K562 (cell line): ENCODE data around the gene CYBRD1. TPM values are rescaled to one million over a fixed set of nuclear protein-coding genes. Genes with fewer than 3 reads are reported as not detected.

Source experiments
- ATAC-seq: fragments of 200-7000 bp; cut with Tn5 transposase; 3 replicates; pipeline ENCODE4 v1.9.1; 2020; ENCODE audit warnings: moderate library complexity
- BruUV-seq: library from RNA; stranded (reverse); fragments of 400-500 nt; replicated peaks from 2 replicates; lab custom pipeline; 2021; lab: Mats Ljungman, UMichigan
- CTCF ChIA-PET: fragments of 300-600 bp; formaldehyde crosslinking; extraction: SDS; loops from one replicate; lab custom pipeline; 2021; ENCODE audit warnings: low intra/inter-chr PET ratio; lab: Yijun Ruan, JAX
- POLR2A ChIA-PET: fragments of 300-600, 350-650 bp; sonication (Branson Sonifier 250); formaldehyde crosslinking; extraction: SDS; loops from one replicate; lab custom pipeline; 2021; ENCODE audit warnings: antibody characterized with exemption, inconsistent platforms; lab: Yijun Ruan, JAX
- DNase-seq, 4 experiments: peaks; one replicate each; pipeline versions ENCODE4 v3.0.0 to v3.0.0-alpha.2; 2011 to 2018; ENCODE audit warnings: low spot score in 3 of 4, mixed read lengths in 3 of 4; ENCODE audit errors: extremely low read depth in 1 of 4
- FAIRE-seq: peaks from 2 replicates; lab custom pipeline; 2011; peaks lifted over from hg19 to GRCh38; lab: Jason Lieb, UNC
- H2AFZ ChIP-seq: 2 replicates; pipeline ENCODE4 v1.6.0; 2011; ENCODE audit warnings: low read depth, low read length, control low read depth, inconsistent platforms
- H3K27ac ChIP-seq: fragments of 200-600 bp; 3 replicates; pipeline ENCODE4 v1.8.0; 2011; ENCODE audit warnings: low read depth, mild to moderate bottlenecking, control low read depth, inconsistent platforms, low read length, moderate library complexity, mixed read lengths; ENCODE audit errors: extremely low read depth
- H3K27me3 ChIP-seq, 2 experiments: fragments of 300-600 bp in 1 of 2; 2 replicates in 1 of 2; 3 replicates in 1 of 2; pipeline versions ENCODE4 v1.6.0 to v1.8.0; 2011; ENCODE audit warnings: inconsistent platforms in 2 of 2, low read length in 2 of 2, mild to moderate bottlenecking in 1 of 2, mixed read lengths in 1 of 2, moderate library complexity in 1 of 2; ENCODE audit not compliant: control insufficient read depth in 2 of 2, insufficient read depth in 2 of 2
- H3K36me3 ChIP-seq: fragments of 300-600 bp; 3 replicates; pipeline ENCODE4 v1.8.0; 2011; ENCODE audit warnings: mild to moderate bottlenecking, low read length, inconsistent platforms; ENCODE audit not compliant: control insufficient read depth, insufficient read depth
- H3K4me1 ChIP-seq, 2 experiments: fragments of 200-600 bp in 1 of 2; replicated peaks in 1 of 2; 2 replicates in 1 of 2; 3 replicates in 1 of 2; pipeline versions ENCODE4 v1.5.1 to v1.8.0; 2011; ENCODE audit warnings: inconsistent platforms in 2 of 2, low read length in 2 of 2, mild to moderate bottlenecking in 1 of 2, mixed read lengths in 1 of 2, moderate library complexity in 1 of 2; ENCODE audit not compliant: control insufficient read depth in 2 of 2, insufficient read depth in 2 of 2
- H3K4me2 ChIP-seq: 2 replicates; pipeline ENCODE4 v1.6.1; 2011; ENCODE audit warnings: low read length, control low read depth, inconsistent platforms, mixed read lengths; ENCODE audit not compliant: insufficient read depth
- H3K4me3 ChIP-seq: fragments of 200-600 bp; sonication (generic), shearing (Covaris generic); 2 replicates; pipeline ENCODE4 v1.5.1; 2016; ENCODE audit warnings: control low read depth, inconsistent platforms
- H3K79me2 ChIP-seq: fragments of 200-600 bp; 3 replicates; pipeline ENCODE4 v1.8.0; 2011; ENCODE audit warnings: low read length, inconsistent platforms; ENCODE audit not compliant: control insufficient read depth, insufficient read depth
- H3K9ac ChIP-seq, 2 experiments: 2 replicates each; pipeline versions ENCODE4 v1.6.0 to v1.6.1; 2011; ENCODE audit warnings: low read depth in 2 of 2, low read length in 2 of 2, control low read depth in 1 of 2, inconsistent platforms in 1 of 2, mild to moderate bottlenecking in 1 of 2, mixed read lengths in 1 of 2; ENCODE audit not compliant: insufficient read depth in 1 of 2
- H3K9me1 ChIP-seq: one replicate; pipeline ENCODE4 v1.6.0; 2011; ENCODE audit warnings: inconsistent platforms, mild to moderate bottlenecking, low read length, moderate library complexity; ENCODE audit not compliant: control insufficient read depth, insufficient read depth
- H3K9me3 ChIP-seq: replicated peaks from 2 replicates; pipeline ENCODE4 v1.5.1; 2011; ENCODE audit warnings: low read depth, low read length, inconsistent platforms; ENCODE audit not compliant: control insufficient read depth, insufficient read depth
- H4K20me1 ChIP-seq: replicated peaks from 2 replicates; pipeline ENCODE4 v1.6.1; 2011; ENCODE audit warnings: low read length, inconsistent platforms, mixed read lengths; ENCODE audit not compliant: control insufficient read depth, insufficient read depth
- CREM ChIP-seq: IDR thresholded peaks from 2 replicates; pipeline ENCODE4 v1.6.1; 2014; ENCODE audit warnings: antibody characterized with exemption, low read depth
- DLX4 ChIP-seq: fragments of 250-450 bp; sonication (Bioruptor Pico); IDR thresholded peaks from 2 replicates; pipeline ENCODE4 v1.6.1; 2021; ENCODE audit warnings: mild to moderate bottlenecking
- GABPB2 ChIP-seq: fragments of 250-450 bp; sonication (Bioruptor Pico); conservative IDR thresholded peaks from 2 replicates; pipeline ENCODE4 v1.5.1; 2021; ENCODE audit warnings: mild to moderate bottlenecking
- HDAC3 ChIP-seq: fragments of 450-650 bp; IDR thresholded peaks from 2 replicates; pipeline ENCODE4 v1.6.1; 2018; ENCODE audit warnings: borderline replicate concordance, mild to moderate bottlenecking, moderate library complexity; ENCODE audit not compliant: partially characterized antibody
- HES1 ChIP-seq: fragments of 450-650 bp; IDR thresholded peaks from 2 replicates; pipeline ENCODE4 v1.6.1; 2016; ENCODE audit warnings: low read depth, mild to moderate bottlenecking, moderate library complexity
- JUNB ChIP-seq: fragments of 450-650 bp; formaldehyde crosslinking; conservative IDR thresholded peaks from 2 replicates; pipeline ENCODE4 v1.4.0; 2020; ENCODE audit warnings: mild to moderate bottlenecking
- MCM2 ChIP-seq: fragments of 450-650 bp; IDR thresholded peaks from 2 replicates; pipeline ENCODE4 v1.6.1; 2017; ENCODE audit warnings: low read depth, mild to moderate bottlenecking
- PHF21A ChIP-seq: fragments of 450-650 bp; IDR thresholded peaks from 2 replicates; pipeline ENCODE4 v1.6.1; 2017; ENCODE audit warnings: low read depth, borderline replicate concordance
- POLR3A ChIP-seq: IDR thresholded peaks from 2 replicates; pipeline ENCODE4 v1.6.1; 2011; ENCODE audit warnings: borderline replicate concordance, mild to moderate bottlenecking, moderate library complexity; ENCODE audit not compliant: insufficient read length, insufficient read depth; ENCODE audit errors: extremely low read depth
- PRDM10 ChIP-seq: fragments of 450-650 bp; IDR thresholded peaks from 2 replicates; pipeline ENCODE4 v1.6.1; 2018; ENCODE audit not compliant: partially characterized antibody
- RHOXF2B ChIP-seq: fragments of 250-450 bp; sonication (Bioruptor Pico); conservative IDR thresholded peaks from 2 replicates; pipeline ENCODE4 v1.5.1; 2021
- RUNX1 ChIP-seq: sonication (generic); IDR thresholded peaks from 2 replicates; pipeline ENCODE4 v1.6.1; 2016; ENCODE audit warnings: antibody characterized with exemption, low read depth
- SRSF1 ChIP-seq: fragments of 200-400 bp; formaldehyde crosslinking; IDR thresholded peaks from 2 replicates; pipeline ENCODE4 v1.6.1; 2017; ENCODE audit warnings: mild to moderate bottlenecking, low read depth, low read length, moderate library complexity
- ZBTB26 ChIP-seq: fragments of 450-650 bp; formaldehyde crosslinking; IDR thresholded peaks from 2 replicates; pipeline ENCODE4 v1.4.0; 2022; ENCODE audit warnings: missing genetic modification characterization
- WGBS: fragments of 100-300 bp; shearing (Covaris generic); methylation state at CpG from one replicate; pipeline ENCODE4 v1.1.6; 2016; ENCODE audit warnings: low coverage, mixed read lengths; ENCODE audit not compliant: insufficient coverage; ENCODE audit errors: missing lambda C conversion rate; 5-methylcytosine and 5-hydroxymethylcytosine counted together
- in situ Hi-C: fragments of 300-500 bp; cut with MboI; formaldehyde crosslinking; loops from 4 replicates; pipeline ENCODE4 v1.15.0; 2018; ENCODE audit warnings: inconsistent platforms, mixed read lengths
- intact Hi-C: fragments of 100-400 bp; cut with micrococcal nuclease; formaldehyde crosslinking; loops from 2 replicates; pipeline ENCODE4 v1.14.2; 2022
- polyA plus RNA-seq, 8 experiments: library from polyadenylated mRNA; depleted of rRNA in 4 of 8; stranded (reverse) in 5 of 8; unstranded in 3 of 8; fragments of >200 nt; fragmentation: Nextera tagmentation in 2 of 8; fragmentation: Illumina TruSeq in 1 of 8; extraction: Ambion mirVana in 2 of 8; extraction: Trizol in 1 of 8; gene quantifications; 2 replicates each; pipeline versions ENCODE4 v1.2.1 to v1.2.3, GENCODE V29; 2011 to 2014; ENCODE audit warnings: inconsistent platforms in 1 of 8, missing spikeins in 1 of 8
- total RNA-seq, 7 experiments: library from RNA; depleted of rRNA in 6 of 7; stranded (reverse); fragments of >200 nt in 6 of 7; fragmentation: Illumina TruSeq in 2 of 7; extraction: Trizol in 2 of 7; gene quantifications; 2 replicates each; pipeline versions ENCODE4 v1.2.1 to v1.2.3, GENCODE V29; 2011 to 2021; ENCODE audit warnings: low replicate concordance in 1 of 7
- TF ChIP-seq, protein P1 (sequence below): sonication (generic); formaldehyde crosslinking; IDR thresholded peaks from 2 replicates; pipeline ENCODE4 v1.8.1; 2023; ENCODE audit warnings: mild to moderate bottlenecking, missing genetic modification reagents, moderate library complexity

CYBRD1 gene
- total and polyA plus RNA-seq, 9 of the 15 experiments (the other 6 are each of a cell fraction or from before 2014, with no cell fraction given), result 9.6 to 22.4 (median 15.6) TPM

GRCh38 chr2:171578127-171578803 is 56.0 kb downstream of the CYBRD1 start:
- H3K4me1 ChIP-seq, result peaks cover 0 to 3% of the 10 kb centered on the region in 2 experiments; a peak in 1 of 5 replicates
- H2AFZ ChIP-seq, result no peak overlapping the region
- no peaks in the 10 kb centered on the region for H3K27me3 ChIP-seq
- H3K9ac ChIP-seq, result no peak overlapping the region
- H3K9me1 ChIP-seq, result no peaks in the 10 kb centered on the region
- FAIRE-seq (no peak), DNase-seq (peak in 1 of 4 experiments; percentile 23), ATAC-seq (peak; percentile 18; the same call in 1 of the 3 replicates)
- no peaks in the 10 kb centered on the region for H4K20me1 ChIP-seq
- no peaks in the 10 kb centered on the region for H3K36me3 ChIP-seq
- WGBS, result 18% methylated on average over 4 of the region's 4 CpGs
- no peaks in the 10 kb centered on the region for H3K79me2 ChIP-seq
- H3K4me2 ChIP-seq, result no peak overlapping the region
- H3K4me3 ChIP-seq, result no peak overlapping the region
- no TSS peak for BruUV-seq
- in situ Hi-C loops (loop anchor here (25.0 kb wide), 1 partner anchor 884 kb away; no protein-coding TSS in a partner anchor), intact Hi-C loops (loop anchor here (5.0 to 10.0 kb wide), 2 partner anchors 217 to 549 kb away; no protein-coding TSS in a partner anchor)
- H3K27ac ChIP-seq, result no peak overlapping the region
- ChIA-PET CTCF (interaction anchor here (1.1 kb wide), 1 partner anchor 525 kb away, joined by 3 read pairs; no protein-coding TSS in a partner anchor), POLR2A (no interaction called here)
- H3K9me3 ChIP-seq, result no peaks in the 10 kb centered on the region
- TF ChIP-seq PRDM10, result no peak
- no peak for TF ChIP-seq PHF21A
- no peak for TF ChIP-seq CREM
- no peak for TF ChIP-seq RUNX1
- TF ChIP-seq DLX4 (CRISPR knock-in tag), result no peak
- TF ChIP-seq HES1, result no peak
- TF ChIP-seq JUNB (CRISPR knock-in tag), result no peak
- no peak for TF ChIP-seq MCM2
- TF ChIP-seq GABPB2 (CRISPR knock-in tag), result no peak
- TF ChIP-seq POLR3A, result no peak
- peak; percentile 87; the same call in 1 of the 2 replicates for TF ChIP-seq RHOXF2B (CRISPR knock-in tag)
- TF ChIP-seq, protein P1, sequence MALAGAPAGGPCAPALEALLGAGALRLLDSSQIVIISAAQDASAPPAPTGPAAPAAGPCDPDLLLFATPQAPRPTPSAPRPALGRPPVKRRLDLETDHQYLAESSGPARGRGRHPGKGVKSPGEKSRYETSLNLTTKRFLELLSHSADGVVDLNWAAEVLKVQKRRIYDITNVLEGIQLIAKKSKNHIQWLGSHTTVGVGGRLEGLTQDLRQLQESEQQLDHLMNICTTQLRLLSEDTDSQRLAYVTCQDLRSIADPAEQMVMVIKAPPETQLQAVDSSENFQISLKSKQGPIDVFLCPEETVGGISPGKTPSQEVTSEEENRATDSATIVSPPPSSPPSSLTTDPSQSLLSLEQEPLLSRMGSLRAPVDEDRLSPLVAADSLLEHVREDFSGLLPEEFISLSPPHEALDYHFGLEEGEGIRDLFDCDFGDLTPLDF (CRISPR knock-in tag), result no peak
- TF ChIP-seq SRSF1, result no peak
- no peak for TF ChIP-seq ZBTB26 (CRISPR knock-in tag)
- TF ChIP-seq HDAC3, result no peak
